ENCODE data around the gene NPHS1. TPM values are rescaled to one million over a fixed set of nuclear protein-coding genes. Genes with fewer than 3 reads are reported as not detected.

NPHS1 gene
- total and polyA plus RNA-seq, 2 donors (not counting 1 experiment from before 2014, with no cell fraction given): not detected

GRCh38 chr19:35811317-35812219 is 40.7 kb downstream of the NPHS1 start:
- no peak overlapping the region for H3K9ac ChIP-seq (ENCODE audit: insufficient read depth, low read length)
- peaks cover 11% of the 10 kb centered on the region for H3K27me3 ChIP-seq (ENCODE audit: control insufficient read depth, insufficient read depth, low read length)

GRCh38 chr19:35807633-35808032 is 44.7 kb downstream of the NPHS1 start:
- no peaks in the 10 kb centered on the region for H4K20me1 ChIP-seq (ENCODE audit: control insufficient read depth, extremely low read depth, insufficient read depth, low read length)
- H3K36me3 ChIP-seq (ENCODE audit: control insufficient read depth, insufficient read depth, low read length): no peaks in the 10 kb centered on the region
- no peak overlapping the region for H2AFZ ChIP-seq (ENCODE audit: low read length)
- TF ChIP-seq EZH2 (IDR thresholded peaks at IDR 0.05; ENCODE audit: low read length, missing control alignments) (no peak), CTCF (conservative IDR thresholded peaks at IDR 0.05 in 1 of 2, IDR thresholded peaks at IDR 0.05 in 1 of 2; ENCODE audit: low read depth in 1 of 2, low read length in 2 of 2) (no peak)
- no peak overlapping the region for H3K9ac ChIP-seq (ENCODE audit: insufficient read depth, low read length)
- no peaks in the 10 kb centered on the region for H3K4me1 ChIP-seq (ENCODE audit: control insufficient read depth, extremely low read depth, insufficient read depth, low read length)
- H3K4me2 ChIP-seq (ENCODE audit: extremely low read depth, insufficient read depth, low read length): no peak overlapping the region
- peaks cover 15% of the 10 kb centered on the region for H3K27me3 ChIP-seq (ENCODE audit: control insufficient read depth, insufficient read depth, low read length)
- H3K79me2 ChIP-seq (ENCODE audit: control insufficient read depth, insufficient read depth, low read length): no peaks in the 10 kb centered on the region
- no peak overlapping the region for H3K4me3 ChIP-seq (replicated peaks in 1 of 4; ENCODE audit: control extremely low read depth in 1 of 4, insufficient read depth in 1 of 4, low read depth in 3 of 4, low read length in 4 of 4)
- no peak for DNase-seq (ENCODE audit: low read depth in 2 of 2)
- H3K27ac ChIP-seq (ENCODE audit: insufficient read depth, low read length): no peak overlapping the region
- no peaks in the 10 kb centered on the region for H3K9me3 ChIP-seq (ENCODE audit: control insufficient read depth, insufficient read depth, low read depth, low read length)

More at GRCh38 chr19:35811317-35812219, 40.7 kb downstream of the NPHS1 start:
- Histone ChIP-seq H3K36me3 (ENCODE audit: control insufficient read depth, insufficient read depth, low read length) (no peaks in the 10 kb centered on the region), H3K4me3 (replicated peaks in 1 of 4; ENCODE audit: control extremely low read depth in 1 of 4, insufficient read depth in 1 of 4, low read depth in 3 of 4, low read length in 4 of 4) (no peak overlapping the region), H2AFZ (ENCODE audit: low read length) (no peak overlapping the region), H3K79me2 (ENCODE audit: control insufficient read depth, insufficient read depth, low read length) (no peaks in the 10 kb centered on the region), H3K4me2 (ENCODE audit: extremely low read depth, insufficient read depth, low read length) (no peak overlapping the region), H4K20me1 (ENCODE audit: control insufficient read depth, extremely low read depth, insufficient read depth, low read length) (no peaks in the 10 kb centered on the region), H3K9me3 (ENCODE audit: control insufficient read depth, insufficient read depth, low read depth, low read length) (no peaks in the 10 kb centered on the region), H3K4me1 (ENCODE audit: control insufficient read depth, extremely low read depth, insufficient read depth, low read length) (no peaks in the 10 kb centered on the region), H3K27ac (ENCODE audit: insufficient read depth, low read length) (no peak overlapping the region)
- DNase-seq (ENCODE audit: low read depth in 2 of 2): no peak
- TF ChIP-seq EZH2 (IDR thresholded peaks at IDR 0.05; ENCODE audit: low read length, missing control alignments): no peak
- TF ChIP-seq CTCF (conservative IDR thresholded peaks at IDR 0.05 in 1 of 2, IDR thresholded peaks at IDR 0.05 in 1 of 2; ENCODE audit: low read depth in 1 of 2, low read length in 2 of 2): no peak

GRCh38 chr19:35806597-35806996 is 45.7 kb downstream of the NPHS1 start:
- no peak for DNase-seq (ENCODE audit: low read depth in 2 of 2)
- H3K36me3 ChIP-seq (ENCODE audit: control insufficient read depth, insufficient read depth, low read length): no peaks in the 10 kb centered on the region
- no peak for TF ChIP-seq EZH2 (IDR thresholded peaks at IDR 0.05; ENCODE audit: low read length, missing control alignments)
- TF ChIP-seq CTCF (conservative IDR thresholded peaks at IDR 0.05 in 1 of 2, IDR thresholded peaks at IDR 0.05 in 1 of 2; ENCODE audit: low read depth in 1 of 2, low read length in 2 of 2): no peak
- no peaks in the 10 kb centered on the region for H3K9me3 ChIP-seq (ENCODE audit: control insufficient read depth, insufficient read depth, low read depth, low read length)
- no peak overlapping the region for H3K9ac ChIP-seq (ENCODE audit: insufficient read depth, low read length)
- no peaks in the 10 kb centered on the region for H3K79me2 ChIP-seq (ENCODE audit: control insufficient read depth, insufficient read depth, low read length)
- H3K4me2 ChIP-seq (ENCODE audit: extremely low read depth, insufficient read depth, low read length): no peak overlapping the region
- no peaks in the 10 kb centered on the region for H4K20me1 ChIP-seq (ENCODE audit: control insufficient read depth, extremely low read depth, insufficient read depth, low read length)
- H3K4me3 ChIP-seq (replicated peaks in 1 of 4; ENCODE audit: control extremely low read depth in 1 of 4, insufficient read depth in 1 of 4, low read depth in 3 of 4, low read length in 4 of 4): no peak overlapping the region
- H2AFZ ChIP-seq (ENCODE audit: low read length): no peak overlapping the region
- H3K4me1 ChIP-seq (ENCODE audit: control insufficient read depth, extremely low read depth, insufficient read depth, low read length): no peaks in the 10 kb centered on the region
- no peak overlapping the region for H3K27ac ChIP-seq (ENCODE audit: insufficient read depth, low read length)
- H3K27me3 ChIP-seq (ENCODE audit: control insufficient read depth, insufficient read depth, low read length): peaks cover 13% of the 10 kb centered on the region
